ENCODE results near the gene WWC2.

GRCh38 chr4:183146478-183146877 lies 47.4 kb downstream of the WWC2 start:
- no peak for TF ChIP-seq EP300 (IDR thresholded peaks at IDR 0.05)
- TF ChIP-seq, protein P1, sequence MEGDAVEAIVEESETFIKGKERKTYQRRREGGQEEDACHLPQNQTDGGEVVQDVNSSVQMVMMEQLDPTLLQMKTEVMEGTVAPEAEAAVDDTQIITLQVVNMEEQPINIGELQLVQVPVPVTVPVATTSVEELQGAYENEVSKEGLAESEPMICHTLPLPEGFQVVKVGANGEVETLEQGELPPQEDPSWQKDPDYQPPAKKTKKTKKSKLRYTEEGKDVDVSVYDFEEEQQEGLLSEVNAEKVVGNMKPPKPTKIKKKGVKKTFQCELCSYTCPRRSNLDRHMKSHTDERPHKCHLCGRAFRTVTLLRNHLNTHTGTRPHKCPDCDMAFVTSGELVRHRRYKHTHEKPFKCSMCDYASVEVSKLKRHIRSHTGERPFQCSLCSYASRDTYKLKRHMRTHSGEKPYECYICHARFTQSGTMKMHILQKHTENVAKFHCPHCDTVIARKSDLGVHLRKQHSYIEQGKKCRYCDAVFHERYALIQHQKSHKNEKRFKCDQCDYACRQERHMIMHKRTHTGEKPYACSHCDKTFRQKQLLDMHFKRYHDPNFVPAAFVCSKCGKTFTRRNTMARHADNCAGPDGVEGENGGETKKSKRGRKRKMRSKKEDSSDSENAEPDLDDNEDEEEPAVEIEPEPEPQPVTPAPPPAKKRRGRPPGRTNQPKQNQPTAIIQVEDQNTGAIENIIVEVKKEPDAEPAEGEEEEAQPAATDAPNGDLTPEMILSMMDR (IDR thresholded peaks at IDR 0.05), result no peak

All from esophagus muscularis mucosa (tissue), 3 donors.